Mesangial cell (primary cell): ENCODE results near the gene IL17RD. TPM values are rescaled to one million over a fixed set of nuclear protein-coding genes. Genes with fewer than 3 reads are reported as not detected.

Experiments
- total RNA-seq: library from RNA; depleted of rRNA; stranded (reverse); fragments of >200 nt; gene quantifications from 2 replicates; pipeline ENCODE4 v1.2.3, GENCODE V29; 2015

Gene IL17RD
- total RNA-seq = 12.9 and 31.3 TPM in 2 replicates

DNA sequence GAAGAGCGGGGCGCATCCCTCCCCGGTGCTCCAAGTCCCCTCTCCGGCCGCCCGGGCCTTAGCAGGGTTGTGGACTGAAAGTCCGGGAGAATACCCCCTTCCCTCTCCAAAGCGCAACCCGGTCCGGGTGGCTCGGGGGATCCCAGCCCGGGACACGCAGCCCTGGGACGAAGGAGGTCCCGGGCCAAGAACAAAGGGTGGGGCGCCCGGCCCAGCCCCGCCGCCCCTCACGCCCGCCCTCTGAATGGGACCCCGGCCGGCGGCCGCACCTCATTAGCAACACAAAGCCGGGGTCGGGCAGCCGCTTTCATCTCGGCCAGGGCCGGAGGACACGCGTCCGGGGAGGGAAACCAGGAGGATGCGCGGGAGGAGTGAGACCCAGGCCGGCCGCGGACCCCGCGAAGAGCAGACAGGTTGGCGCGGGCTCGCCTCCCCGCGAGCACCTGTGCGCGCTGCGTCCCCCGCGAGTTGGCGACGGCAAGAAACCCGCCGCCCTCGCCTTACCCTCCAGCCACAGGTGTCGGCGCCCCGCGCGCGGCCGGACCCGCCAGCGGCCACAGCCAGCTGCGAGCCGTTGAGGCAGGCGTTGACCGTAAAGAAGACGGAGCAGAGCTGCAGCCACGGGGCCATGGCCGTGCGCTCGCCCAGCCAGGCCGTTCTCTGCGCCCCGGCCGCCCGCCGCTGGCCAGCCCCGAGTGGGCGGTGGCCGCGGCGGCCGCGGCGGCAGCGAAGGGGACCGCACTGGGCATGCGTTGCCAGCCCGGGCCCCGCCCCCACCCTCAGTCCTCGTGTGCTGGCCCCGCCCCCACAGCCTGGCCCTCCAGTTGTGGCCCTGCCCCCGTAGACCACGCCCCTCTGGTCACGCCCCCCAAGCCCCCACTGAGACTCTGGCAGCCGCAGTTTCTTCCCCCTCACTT, at the start of gene IL17RD:
TSS of gene IL17RD (minus strand) at position 697 of the 917 bp plus-strand sequence. CDS start at position 630, 67 bp downstream.

DNA sequence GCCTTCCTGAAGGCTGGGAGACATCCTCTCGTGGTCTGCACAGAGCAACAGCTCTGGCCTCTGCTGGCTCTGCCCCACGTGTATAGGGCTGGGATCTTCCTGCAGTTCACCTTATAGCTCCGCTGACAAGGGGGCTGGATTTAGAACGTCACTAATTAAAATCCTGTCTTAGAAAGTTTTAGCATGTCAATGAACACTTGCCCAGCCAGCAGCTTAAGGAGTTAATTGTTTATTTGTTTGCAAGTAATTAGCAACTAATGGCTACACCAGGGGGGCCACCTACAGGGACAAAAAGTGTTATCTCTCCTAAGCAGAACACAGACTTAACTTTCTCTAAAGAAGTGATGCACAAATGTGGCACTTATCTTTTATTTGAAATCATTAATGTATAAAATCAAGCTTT, 34.7 kb upstream of the IL17RD start, which contains the start of gene HESX1:
TSS of gene HESX1 (minus strand) at position 84 of the 403 bp plus-strand sequence. CDS start at position 24, 60 bp downstream.

DNA sequence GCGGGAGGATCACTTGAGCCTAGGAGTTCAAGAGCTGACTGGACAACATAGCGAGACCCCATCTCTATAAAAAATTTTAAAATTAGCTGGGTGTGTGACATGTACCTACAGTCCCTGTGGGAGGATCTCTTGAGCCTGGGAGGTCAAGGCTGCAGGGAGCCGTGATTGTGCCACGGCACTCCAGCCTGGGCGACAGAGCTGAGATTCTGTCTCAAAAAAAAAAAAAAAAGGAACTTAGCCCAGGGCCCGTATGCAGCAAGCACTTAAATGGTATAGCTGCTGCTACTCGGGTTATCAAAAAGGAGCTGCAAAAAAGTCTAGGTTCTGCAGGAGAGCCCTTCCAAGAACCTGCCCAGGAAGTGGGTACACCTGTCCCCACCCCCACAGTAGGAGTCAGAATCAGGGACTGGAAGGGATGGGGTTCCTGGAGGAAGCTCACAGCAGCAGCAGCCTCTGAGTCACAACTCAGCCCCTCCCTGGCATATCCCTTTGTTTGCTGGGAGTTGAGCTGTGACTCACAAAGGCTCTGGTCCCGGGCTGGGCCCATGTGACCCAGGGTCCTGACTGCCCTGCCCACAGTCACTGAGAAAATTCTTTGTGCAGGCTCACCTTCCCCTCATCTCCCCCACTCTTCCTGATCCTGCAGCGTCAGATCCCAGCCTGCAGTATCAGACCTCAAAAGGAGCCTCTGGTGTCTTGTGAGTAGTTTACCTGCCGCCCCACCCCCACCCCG, 104.9 kb downstream of the IL17RD start, which contains the start of gene SPATA12:
TSS of gene SPATA12 (plus strand) at position 576 of the 733 bp plus-strand sequence. CDS start 13,031 bp downstream, outside the sequence.

Other genes starting within 250 kb of the IL17RD start
- 0.13 and 0.16 TPM in 2 replicates for gene SPATA12, start 104.7 kb downstream of the IL17RD start, total RNA-seq
- gene HESX1, start 34.6 kb upstream of the IL17RD start, total RNA-seq = 1.0 and 2.6 TPM in 2 replicates
- 25.1 and 25.4 TPM in 2 replicates for gene APPL1, start 62.4 kb upstream of the IL17RD start, total RNA-seq
- not detected in 2 replicates for gene ASB14, start 127.3 kb upstream of the IL17RD start, total RNA-seq